ENCODE results near the gene MAPK7.

Gene MAPK7

DNA sequence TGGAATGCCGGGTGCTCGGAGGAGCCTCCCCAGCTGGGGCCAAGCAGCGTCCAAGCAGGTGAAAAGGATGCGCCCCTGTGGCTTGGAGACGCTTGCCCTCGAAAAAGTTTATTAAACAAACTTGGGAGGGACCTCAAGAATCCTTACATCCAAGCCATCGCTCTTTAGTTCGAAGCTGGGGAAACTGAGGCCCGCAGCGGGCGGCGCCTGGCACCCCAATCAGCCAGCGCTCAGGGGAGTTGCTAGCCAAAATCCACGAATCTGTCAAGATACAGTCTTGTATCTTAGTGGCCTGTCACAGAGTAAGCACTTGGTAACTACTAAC is 15.2 kb upstream of the MAPK7 start:
- Histone ChIP-seq H3K4me1 (ENCODE audit: control insufficient read depth, insufficient read depth, low read length, poor library complexity, severe bottlenecking) (peaks cover 7% of the 10 kb centered on the region), H3K27me3 (replicated peaks; ENCODE audit: control insufficient read depth, insufficient read depth, low read length, poor library complexity, severe bottlenecking) (no peaks in the 10 kb centered on the region), H3K9me3 (ENCODE audit: control insufficient read depth, low read length) (no peaks in the 10 kb centered on the region), H3K27ac (ENCODE audit: insufficient read depth, low read length, poor library complexity, severe bottlenecking) (no peak overlapping the region), H3K4me3 (ENCODE audit: insufficient read depth, low read depth, low read length, poor library complexity, severe bottlenecking) (peak overlapping the region; percentile 88), H3K36me3 (ENCODE audit: control insufficient read depth, insufficient read depth, low read length) (no peaks in the 10 kb centered on the region)
- no peak for DNase-seq

DNA sequence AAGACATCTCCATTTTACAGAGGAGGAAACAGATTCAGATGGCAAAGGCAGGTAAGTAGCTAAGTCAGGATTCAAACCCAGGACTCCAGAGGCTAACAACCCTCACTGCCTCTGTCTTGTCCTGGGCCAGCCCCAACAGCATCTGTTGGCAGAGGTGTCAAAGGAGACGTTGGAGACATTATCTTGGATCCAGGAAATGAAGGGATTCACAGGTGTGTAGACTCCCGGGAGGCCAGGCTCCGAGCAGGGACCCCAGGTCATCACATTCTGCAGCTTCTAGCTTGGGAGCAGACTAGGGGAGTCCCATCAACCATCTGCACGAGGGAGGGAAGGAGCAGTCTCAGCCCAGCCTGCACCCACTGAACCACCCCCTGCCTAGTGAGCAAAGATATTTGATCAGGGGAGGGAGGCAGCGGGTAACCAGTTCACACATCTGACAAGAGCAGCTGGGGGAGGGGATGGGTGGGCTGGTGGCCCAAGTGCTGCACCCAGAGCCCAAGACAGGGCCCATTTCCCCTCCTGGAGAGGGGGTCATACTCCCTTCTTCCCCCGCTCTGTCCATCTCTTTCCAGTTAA is 14.8 kb upstream of the MAPK7 start:
- no peak overlapping the region for H3K27ac ChIP-seq (ENCODE audit: insufficient read depth, low read length, poor library complexity, severe bottlenecking)
- peaks cover 7% of the 10 kb centered on the region for H3K4me1 ChIP-seq (ENCODE audit: control insufficient read depth, insufficient read depth, low read length, poor library complexity, severe bottlenecking)
- H3K9me3 ChIP-seq (ENCODE audit: control insufficient read depth, low read length): no peaks in the 10 kb centered on the region
- no peaks in the 10 kb centered on the region for H3K27me3 ChIP-seq (replicated peaks; ENCODE audit: control insufficient read depth, insufficient read depth, low read length, poor library complexity, severe bottlenecking)
- no peak for DNase-seq
- H3K36me3 ChIP-seq (ENCODE audit: control insufficient read depth, insufficient read depth, low read length): no peaks in the 10 kb centered on the region
- H3K4me3 ChIP-seq (ENCODE audit: insufficient read depth, low read depth, low read length, poor library complexity, severe bottlenecking): no peak overlapping the region

DNA sequence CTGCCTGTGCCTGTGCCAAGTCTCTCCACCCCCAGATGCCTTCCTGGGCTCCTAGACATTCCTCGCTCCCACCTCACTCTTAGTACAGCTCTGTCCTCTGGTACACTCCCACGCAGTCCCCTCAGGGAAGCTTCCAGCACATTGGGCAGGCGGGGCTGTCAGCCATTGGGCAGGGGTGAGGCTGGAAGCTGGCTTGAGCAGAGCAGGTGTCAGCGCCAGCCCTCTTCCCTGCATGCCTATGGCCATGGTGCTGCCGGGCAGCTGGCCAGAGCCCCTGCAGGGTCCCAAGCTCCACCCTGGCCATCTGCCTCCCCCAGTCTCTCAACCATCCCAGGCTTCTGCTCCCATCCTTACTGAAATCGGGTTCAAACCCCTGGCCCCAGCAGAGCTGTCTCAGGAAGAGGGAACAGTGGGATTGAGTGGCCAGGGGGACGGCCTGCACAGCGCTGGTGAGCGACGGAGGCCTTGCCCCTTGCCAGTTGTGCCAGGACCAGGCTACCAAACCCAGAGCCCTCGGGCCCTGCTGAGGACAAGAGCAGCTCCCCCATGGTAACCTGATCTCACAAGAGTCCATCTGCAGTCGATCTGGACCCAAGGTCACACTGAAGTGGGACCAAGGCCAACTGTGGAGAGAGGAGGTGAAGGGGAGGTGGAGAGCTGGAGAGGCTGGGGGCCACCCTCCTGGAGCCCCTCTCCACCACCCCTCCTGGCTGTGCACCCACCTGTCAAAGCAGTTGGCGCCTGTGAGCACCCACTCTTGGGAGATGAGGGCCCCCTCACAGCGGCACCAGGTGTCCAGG is 13.4 kb upstream of the MAPK7 start:
- Histone ChIP-seq H3K9me3 (ENCODE audit: control insufficient read depth, low read length) (no peaks in the 10 kb centered on the region), H3K27me3 (replicated peaks; ENCODE audit: control insufficient read depth, insufficient read depth, low read length, poor library complexity, severe bottlenecking) (no peaks in the 10 kb centered on the region), H3K4me1 (ENCODE audit: control insufficient read depth, insufficient read depth, low read length, poor library complexity, severe bottlenecking) (peaks cover 14% of the 10 kb centered on the region), H3K4me3 (ENCODE audit: insufficient read depth, low read depth, low read length, poor library complexity, severe bottlenecking) (no peak overlapping the region), H3K27ac (ENCODE audit: insufficient read depth, low read length, poor library complexity, severe bottlenecking) (no peak overlapping the region), H3K36me3 (ENCODE audit: control insufficient read depth, insufficient read depth, low read length) (no peaks in the 10 kb centered on the region)
- DNase-seq: no peak

DNA sequence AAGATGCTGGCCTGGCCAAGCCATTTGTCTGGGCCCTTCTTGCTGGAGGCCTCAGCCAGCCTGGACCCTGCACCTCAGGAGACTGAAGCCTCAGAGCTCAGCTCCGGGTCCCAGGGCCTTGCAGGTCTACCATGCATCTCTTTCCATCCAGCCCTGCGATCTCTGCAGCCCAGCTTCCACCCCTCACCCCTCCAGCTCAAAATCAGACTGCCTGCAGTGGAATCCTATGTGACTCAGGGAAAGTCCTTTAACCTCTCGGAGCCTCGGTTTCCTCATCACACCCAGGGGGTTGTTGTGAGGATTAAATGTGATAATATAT is 12.8 kb upstream of the MAPK7 start:
- H3K27me3 ChIP-seq (replicated peaks; ENCODE audit: control insufficient read depth, insufficient read depth, low read length, poor library complexity, severe bottlenecking): no peaks in the 10 kb centered on the region
- no peak for DNase-seq
- no peaks in the 10 kb centered on the region for H3K9me3 ChIP-seq (ENCODE audit: control insufficient read depth, low read length)
- peaks cover 19% of the 10 kb centered on the region for H3K4me1 ChIP-seq (ENCODE audit: control insufficient read depth, insufficient read depth, low read length, poor library complexity, severe bottlenecking)
- no peaks in the 10 kb centered on the region for H3K36me3 ChIP-seq (ENCODE audit: control insufficient read depth, insufficient read depth, low read length)
- no peak overlapping the region for H3K27ac ChIP-seq (ENCODE audit: insufficient read depth, low read length, poor library complexity, severe bottlenecking)
- no peak overlapping the region for H3K4me3 ChIP-seq (ENCODE audit: insufficient read depth, low read depth, low read length, poor library complexity, severe bottlenecking)

DNA sequence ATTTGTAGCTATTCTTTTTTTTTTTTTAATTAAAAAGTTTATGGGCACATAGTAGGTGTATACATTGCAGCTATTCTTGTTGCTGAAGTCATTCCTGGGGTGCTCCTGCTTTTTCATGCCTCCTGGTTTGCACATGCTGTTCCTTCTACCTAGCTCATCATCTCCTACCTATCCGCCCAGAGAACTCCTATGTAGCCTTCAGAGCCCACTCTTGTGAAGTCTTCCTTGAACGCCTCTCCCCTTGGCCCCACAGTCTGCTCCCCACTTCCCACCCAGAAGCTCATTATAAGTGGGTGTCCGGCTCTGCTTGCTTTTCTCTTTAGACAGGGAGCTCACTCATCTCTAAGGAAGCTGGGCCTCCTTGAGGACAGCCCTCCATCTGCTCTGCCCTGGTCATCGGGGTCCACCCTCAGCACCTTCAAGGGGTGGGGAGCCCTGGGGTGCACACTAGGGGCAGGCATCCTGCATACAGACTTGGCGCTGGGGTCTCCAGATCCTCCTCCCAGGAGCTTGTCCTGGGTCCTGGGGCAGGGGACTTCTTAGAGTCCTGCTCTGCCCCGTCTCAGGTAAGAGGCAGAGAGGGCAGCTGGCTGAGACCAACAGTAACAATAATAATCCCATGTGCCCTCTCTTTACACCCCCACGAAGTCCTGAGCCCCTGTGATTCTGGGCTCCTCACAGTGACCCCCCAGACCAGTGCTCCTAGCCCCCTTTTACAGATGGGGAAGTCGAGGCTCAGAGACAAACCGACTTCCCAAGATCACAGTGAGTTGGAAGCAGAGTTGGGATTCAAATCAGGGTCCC is 12.3 kb upstream of the MAPK7 start:
- Histone ChIP-seq H3K36me3 (ENCODE audit: control insufficient read depth, insufficient read depth, low read length) (no peaks in the 10 kb centered on the region), H3K27me3 (replicated peaks; ENCODE audit: control insufficient read depth, insufficient read depth, low read length, poor library complexity, severe bottlenecking) (no peaks in the 10 kb centered on the region), H3K4me1 (ENCODE audit: control insufficient read depth, insufficient read depth, low read length, poor library complexity, severe bottlenecking) (peaks cover 25% of the 10 kb centered on the region), H3K9me3 (ENCODE audit: control insufficient read depth, low read length) (no peaks in the 10 kb centered on the region), H3K4me3 (ENCODE audit: insufficient read depth, low read depth, low read length, poor library complexity, severe bottlenecking) (no peak overlapping the region), H3K27ac (ENCODE audit: insufficient read depth, low read length, poor library complexity, severe bottlenecking) (no peak overlapping the region)
- no peak for DNase-seq

DNA sequence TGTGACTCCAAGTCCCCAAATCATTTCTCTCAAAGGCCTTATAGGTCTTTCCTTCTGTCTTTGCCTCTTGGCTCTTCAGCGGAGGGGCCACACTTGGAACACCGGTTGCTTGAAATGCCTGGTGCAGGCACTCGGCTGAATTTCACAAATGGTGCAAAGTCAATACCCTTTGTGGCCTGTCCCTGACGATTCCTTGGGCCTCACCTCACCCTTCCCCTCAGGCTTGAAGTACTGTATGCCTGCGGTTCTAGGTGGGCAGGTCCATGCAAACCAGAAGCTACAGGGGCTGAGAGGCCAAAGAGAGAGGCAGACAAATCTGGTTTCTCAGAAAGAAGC is 11.7 kb upstream of the MAPK7 start:
- peaks cover 30% of the 10 kb centered on the region for H3K4me1 ChIP-seq (ENCODE audit: control insufficient read depth, insufficient read depth, low read length, poor library complexity, severe bottlenecking)
- no peak overlapping the region for H3K27ac ChIP-seq (ENCODE audit: insufficient read depth, low read length, poor library complexity, severe bottlenecking)
- DNase-seq: no peak
- no peak overlapping the region for H3K4me3 ChIP-seq (ENCODE audit: insufficient read depth, low read depth, low read length, poor library complexity, severe bottlenecking)
- H3K9me3 ChIP-seq (ENCODE audit: control insufficient read depth, low read length): no peaks in the 10 kb centered on the region
- H3K36me3 ChIP-seq (ENCODE audit: control insufficient read depth, insufficient read depth, low read length): no peaks in the 10 kb centered on the region
- H3K27me3 ChIP-seq (replicated peaks; ENCODE audit: control insufficient read depth, insufficient read depth, low read length, poor library complexity, severe bottlenecking): no peaks in the 10 kb centered on the region

DNA sequence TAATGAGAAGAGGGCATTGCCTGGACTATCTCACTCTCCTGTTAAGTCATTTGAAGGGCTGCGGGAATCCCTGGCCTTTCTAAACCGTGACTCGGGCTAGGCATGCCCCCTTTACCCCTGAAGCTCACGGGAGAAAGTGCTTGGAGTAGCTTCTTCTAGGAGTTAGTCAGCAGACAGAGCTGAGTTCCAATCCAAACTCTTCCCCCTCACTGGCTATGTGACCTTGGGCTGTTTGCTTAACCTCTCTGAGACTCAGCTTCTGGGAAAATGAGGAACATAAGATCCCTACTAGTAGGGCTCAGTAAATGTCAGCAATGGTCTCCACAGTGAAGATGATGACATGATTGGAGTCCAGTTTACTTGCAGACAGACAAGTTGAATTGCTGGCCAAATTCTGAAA is 10.1 kb upstream of the MAPK7 start:
- H3K36me3 ChIP-seq (ENCODE audit: control insufficient read depth, insufficient read depth, low read length): no peaks in the 10 kb centered on the region
- no peaks in the 10 kb centered on the region for H3K27me3 ChIP-seq (replicated peaks; ENCODE audit: control insufficient read depth, insufficient read depth, low read length, poor library complexity, severe bottlenecking)
- H3K4me1 ChIP-seq (ENCODE audit: control insufficient read depth, insufficient read depth, low read length, poor library complexity, severe bottlenecking): peaks cover 34% of the 10 kb centered on the region
- H3K4me3 ChIP-seq (ENCODE audit: insufficient read depth, low read depth, low read length, poor library complexity, severe bottlenecking): no peak overlapping the region
- DNase-seq: no peak
- H3K9me3 ChIP-seq (ENCODE audit: control insufficient read depth, low read length): no peaks in the 10 kb centered on the region
- no peak overlapping the region for H3K27ac ChIP-seq (ENCODE audit: insufficient read depth, low read length, poor library complexity, severe bottlenecking)

DNA sequence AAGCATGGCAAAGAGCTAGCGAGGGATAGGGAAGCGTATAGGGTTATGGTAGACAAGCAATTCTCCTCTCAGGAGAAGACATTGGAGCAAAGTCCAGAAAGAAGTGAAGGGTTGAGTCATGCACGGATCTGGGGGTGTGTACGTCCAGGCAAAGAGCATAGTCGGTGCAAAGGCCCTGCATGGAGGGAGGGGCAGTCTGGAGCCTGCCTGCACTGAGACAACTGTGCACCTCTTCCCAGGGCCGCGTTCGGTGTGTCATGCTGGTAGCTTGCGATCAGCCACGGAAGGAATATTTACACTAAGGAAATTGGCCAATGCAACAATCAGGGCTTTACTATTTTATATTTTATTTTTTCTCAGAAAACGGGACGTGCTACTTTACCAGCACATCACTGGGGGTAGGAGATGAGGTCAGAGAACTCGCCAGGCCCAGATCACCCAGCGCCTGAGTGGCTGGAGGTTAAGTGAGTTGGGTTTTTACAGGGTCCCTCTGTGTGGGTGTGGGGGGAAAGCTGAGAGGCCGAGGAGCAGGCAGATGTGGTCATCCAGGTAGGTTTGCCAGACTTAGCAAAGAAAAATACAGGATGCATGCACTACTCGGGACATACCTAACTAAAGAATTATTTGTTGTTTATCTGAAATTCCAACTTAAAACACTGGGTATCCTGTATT is 9.1 kb upstream of the MAPK7 start:
- no peak for DNase-seq
- Histone ChIP-seq H3K27me3 (replicated peaks; ENCODE audit: control insufficient read depth, insufficient read depth, low read length, poor library complexity, severe bottlenecking) (no peaks in the 10 kb centered on the region), H3K4me3 (ENCODE audit: insufficient read depth, low read depth, low read length, poor library complexity, severe bottlenecking) (no peak overlapping the region), H3K27ac (ENCODE audit: insufficient read depth, low read length, poor library complexity, severe bottlenecking) (no peak overlapping the region), H3K36me3 (ENCODE audit: control insufficient read depth, insufficient read depth, low read length) (no peaks in the 10 kb centered on the region), H3K4me1 (ENCODE audit: control insufficient read depth, insufficient read depth, low read length, poor library complexity, severe bottlenecking) (peaks cover 34% of the 10 kb centered on the region), H3K9me3 (ENCODE audit: control insufficient read depth, low read length) (no peaks in the 10 kb centered on the region)

DNA sequence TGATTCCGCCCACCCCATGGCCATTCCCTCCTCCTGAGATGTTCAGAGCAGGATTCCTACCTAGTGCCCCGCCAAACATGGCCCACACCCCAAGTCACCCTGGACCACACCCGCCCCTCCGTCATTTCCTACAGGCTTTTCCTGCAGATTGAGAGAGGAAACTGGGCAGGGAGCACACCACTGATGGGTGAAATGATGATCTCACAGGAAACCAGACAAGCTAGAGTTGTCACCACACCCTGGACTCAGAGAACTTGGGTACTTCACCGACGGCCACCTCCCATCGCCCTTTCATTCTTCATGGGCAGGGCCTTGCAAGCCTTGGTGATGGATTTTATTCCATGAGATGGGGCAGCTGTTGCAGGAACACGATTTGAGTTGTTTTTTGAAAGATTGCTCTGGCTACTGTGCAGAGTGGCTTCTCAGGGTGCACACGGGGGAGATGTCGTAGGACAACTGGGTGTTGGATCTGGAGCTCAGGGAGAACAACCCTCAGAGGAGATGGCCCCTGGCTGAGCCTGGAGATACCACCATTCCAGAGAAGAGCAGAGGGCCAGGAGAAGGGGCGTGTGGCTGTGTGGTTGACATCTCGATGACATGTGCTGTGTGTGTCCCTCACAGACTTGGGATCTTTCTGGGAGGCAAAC is 8.3 kb upstream of the MAPK7 start:
- Histone ChIP-seq H3K9me3 (ENCODE audit: control insufficient read depth, low read length) (no peaks in the 10 kb centered on the region), H3K4me1 (ENCODE audit: control insufficient read depth, insufficient read depth, low read length, poor library complexity, severe bottlenecking) (peaks cover 34% of the 10 kb centered on the region), H3K4me3 (ENCODE audit: insufficient read depth, low read depth, low read length, poor library complexity, severe bottlenecking) (no peak overlapping the region), H3K27me3 (replicated peaks; ENCODE audit: control insufficient read depth, insufficient read depth, low read length, poor library complexity, severe bottlenecking) (no peaks in the 10 kb centered on the region), H3K27ac (ENCODE audit: insufficient read depth, low read length, poor library complexity, severe bottlenecking) (no peak overlapping the region), H3K36me3 (ENCODE audit: control insufficient read depth, insufficient read depth, low read length) (no peaks in the 10 kb centered on the region)
- peak in 1 of 3 donors; percentile 22 for DNase-seq

Data from effector memory CD4-positive, alpha-beta T cell (primary cell).